ENCODE measurements around the gene TMEM253. TPM values are rescaled to one million over a fixed set of nuclear protein-coding genes. Genes with fewer than 3 reads are reported as not detected.

The TMEM253 gene
- total RNA-seq, 1 donor from 2014 or later, result 2.2 TPM

DNA sequence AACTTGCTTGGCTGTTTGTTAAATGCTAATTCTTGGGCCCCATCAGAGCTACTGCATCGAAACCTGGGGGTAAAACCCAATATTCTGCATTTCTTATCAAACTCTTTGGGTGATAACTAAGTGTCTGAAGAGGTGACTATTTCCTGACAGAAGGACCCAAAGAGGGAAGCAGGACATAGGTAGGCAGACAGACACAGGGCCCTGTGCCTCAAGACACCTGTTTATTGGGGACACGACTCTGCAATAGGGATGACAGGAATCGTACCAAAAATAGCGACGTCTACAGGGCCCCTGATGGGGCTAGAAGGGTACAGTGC lies 11.0 kb upstream of the TMEM253 start:
- no peak for DNase-seq (ENCODE audit: low spot score)

DNA sequence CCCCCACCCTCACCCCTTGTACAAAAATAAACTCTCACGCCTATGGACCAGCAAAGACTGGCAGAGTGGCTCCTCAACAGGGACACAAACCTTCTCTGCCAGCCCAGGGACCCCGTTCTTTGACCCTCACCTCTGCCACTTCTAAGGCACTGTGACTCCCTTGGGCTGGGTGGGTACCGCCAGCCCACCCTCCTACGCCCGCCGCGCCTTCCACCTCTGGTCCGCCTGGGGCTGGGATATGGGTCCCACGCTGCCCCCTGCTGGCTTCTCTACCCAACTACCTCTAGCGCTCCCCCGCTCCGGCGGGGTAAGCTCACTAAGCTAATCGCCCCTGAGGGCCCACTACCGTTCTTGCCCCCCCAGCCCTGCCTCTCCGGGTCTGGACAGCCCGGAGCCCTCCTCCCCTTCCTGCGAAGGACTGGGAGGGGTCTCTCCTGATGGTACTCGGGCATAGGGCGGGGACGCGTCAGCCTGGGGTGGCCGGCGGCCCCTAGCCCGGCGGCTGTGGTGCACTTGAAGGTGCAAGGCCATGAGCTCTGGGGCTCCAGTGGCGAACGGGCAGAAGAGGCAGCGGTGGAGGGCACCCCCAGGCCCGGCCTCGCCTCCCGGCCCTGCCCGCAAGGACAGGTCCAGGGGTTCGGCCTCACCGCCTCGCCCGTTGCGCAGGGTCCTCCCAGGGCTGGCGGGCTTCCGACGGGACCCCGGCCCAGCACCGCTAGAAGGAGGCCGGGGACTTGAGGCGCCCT lies 10.5 kb upstream of the TMEM253 start:
- DNase-seq (ENCODE audit: low spot score), result no peak

DNA sequence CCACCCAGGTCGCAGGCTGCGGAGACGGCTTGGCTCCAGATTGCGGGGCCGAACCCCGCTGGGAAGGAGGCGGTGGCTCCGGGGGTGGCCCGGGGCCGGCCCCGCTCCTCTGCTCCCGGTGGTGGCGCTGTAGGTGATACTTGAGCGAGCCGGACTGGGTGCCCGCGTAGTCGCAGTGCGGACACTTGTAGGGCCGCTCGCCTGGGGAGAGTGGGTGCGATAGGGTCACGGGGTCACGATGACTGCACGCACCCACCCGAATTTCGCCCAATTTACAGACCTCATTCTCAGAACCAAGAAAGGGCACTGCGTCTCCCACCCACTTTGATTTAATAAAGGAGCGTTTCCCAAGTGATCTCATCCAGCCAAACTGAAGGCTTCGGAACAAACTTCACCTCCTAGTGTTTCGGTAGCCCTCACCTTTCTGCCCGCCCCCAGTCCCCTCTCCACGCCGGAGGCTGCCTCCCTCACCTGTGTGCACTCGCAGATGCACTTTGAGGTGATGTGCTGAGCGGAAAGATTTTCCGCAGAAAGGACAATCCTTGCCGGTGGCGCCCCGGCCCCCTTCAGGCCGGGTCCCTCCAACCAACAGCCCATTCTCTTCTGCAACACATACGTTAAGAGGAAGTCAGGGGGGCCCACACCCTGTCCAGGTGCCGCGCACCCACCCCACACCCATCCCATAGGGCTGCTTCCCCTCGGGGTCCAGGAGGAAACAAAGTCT lies 9.8 kb upstream of the TMEM253 start:
- DNase-seq (ENCODE audit: low spot score), result no peak

- DNase-seq (ENCODE audit: low spot score), result no peak
These were observed 9.0 kb upstream of the TMEM253 start for GRCh38 chr14:21091821-21092272.

DNA sequence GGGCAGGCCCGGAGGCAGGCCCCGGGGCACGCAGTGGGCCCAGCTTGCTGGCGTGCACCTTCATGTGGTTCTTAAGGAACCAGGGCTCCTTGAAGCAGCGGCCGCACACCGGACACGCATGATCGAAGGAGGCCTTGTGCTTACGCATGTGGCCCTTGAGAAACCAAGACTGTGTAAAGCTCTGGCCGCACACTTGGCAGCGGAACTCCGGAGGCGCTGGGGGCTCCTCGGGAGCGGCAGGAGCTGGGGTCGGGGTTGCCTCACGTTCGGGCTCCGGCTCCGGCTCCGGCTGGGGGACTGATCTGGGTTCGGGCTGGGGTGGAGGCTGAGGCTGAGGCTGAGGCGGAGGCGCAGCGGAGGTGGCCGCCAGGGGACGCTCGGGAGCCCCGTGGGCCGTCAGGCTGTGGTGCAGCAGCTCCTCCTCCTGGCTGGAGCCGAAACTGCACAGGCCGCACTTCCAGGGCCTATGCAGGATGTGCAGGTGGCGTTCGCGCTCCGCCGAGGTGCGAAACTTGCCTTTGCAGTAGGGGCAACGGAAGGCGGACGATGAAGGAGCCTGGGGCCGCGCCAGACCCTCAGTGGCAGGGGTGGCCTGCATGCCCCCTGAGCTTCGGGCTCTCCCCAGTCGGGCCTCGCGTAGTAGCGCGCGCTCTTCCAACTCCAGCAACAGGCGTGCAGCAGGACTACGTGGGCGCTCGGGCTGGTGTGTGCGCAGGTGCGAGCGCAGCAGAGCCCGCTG lies 8.4 kb upstream of the TMEM253 start:
- DNase-seq (ENCODE audit: low spot score), result peak; percentile 96

GRCh38 chr14:21093018-21093417 lies 7.8 kb upstream of the TMEM253 start:
- no peak for DNase-seq (ENCODE audit: low spot score)

DNA sequence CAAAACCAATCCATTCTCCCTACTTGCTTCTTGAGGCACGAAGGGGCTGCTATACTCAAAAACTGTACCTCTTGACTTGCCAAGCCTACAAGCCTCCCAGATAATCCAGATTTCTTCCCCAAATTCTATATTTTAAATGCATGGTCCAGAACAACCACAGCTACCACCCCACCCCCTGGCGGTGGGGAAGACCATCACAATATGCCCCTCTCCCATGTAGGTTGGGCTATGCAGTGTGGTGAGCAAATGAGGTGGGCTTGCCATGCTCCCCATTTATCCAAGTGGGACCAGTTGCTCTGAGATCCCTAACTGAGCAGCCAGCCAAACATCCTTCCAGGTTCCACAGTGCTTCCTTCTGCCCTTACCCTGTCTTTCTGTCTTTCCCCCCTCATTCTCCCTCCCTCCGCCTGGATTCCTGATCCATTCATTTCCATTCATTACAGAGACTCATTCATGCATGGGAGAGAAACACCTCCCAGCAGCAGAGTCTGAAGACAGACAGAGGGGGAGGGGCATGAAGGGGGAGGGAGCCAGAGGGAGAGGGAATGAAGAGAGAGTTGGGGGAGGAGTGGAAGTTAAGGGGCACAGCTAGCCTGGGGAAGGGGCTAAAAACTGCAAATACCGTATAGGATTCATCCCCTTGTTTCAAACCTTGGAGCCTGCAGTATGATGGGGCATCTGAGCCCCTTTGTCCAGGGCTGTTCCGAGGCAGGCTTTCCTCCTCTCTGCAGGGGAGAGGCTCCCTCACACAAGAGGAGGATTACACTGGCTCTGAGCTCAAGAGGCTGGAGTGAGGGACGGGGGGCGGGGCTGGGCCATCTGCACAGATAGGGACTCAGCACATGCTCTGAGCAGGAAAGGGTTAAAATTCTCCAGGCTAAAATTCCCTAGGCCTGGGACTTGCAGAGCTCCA lies 6.8 kb upstream of the TMEM253 start:
- DNase-seq (ENCODE audit: low spot score), result no peak

DNA sequence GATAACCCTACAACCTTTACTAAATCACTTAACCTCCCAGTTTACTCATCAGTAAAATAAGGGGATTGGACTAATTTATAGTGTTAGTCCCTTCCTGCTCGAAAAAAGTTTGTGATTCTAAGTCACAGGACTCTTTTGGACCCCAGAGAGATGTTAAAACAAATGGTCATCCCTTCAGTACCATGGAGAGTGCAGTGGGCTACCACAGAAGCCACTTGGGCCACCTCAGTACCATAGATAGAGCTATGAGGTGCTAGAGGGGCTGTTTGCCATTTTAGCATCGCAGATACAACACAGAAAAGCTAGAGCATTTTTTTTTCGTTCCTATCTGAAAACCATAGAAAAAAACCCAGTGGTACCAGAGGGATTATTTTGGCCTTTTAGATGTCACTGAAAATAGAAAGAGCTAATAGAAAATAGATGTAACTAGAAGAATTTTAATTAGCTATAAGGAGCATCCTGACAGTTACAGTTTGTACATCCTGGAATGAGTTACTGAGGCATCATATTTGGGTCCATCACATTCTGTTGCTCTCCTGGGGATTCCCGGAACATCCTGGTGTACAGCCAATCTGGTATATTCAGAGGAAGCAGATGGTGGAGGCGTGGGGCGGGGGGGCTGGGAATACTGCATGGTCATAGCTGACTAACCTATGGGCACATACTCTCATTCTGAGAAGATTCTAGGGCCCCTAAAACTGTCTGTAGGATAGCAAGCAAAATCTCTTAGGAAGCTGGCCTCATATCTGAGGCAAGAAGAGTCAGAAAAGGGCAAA lies 5.2 kb upstream of the TMEM253 start:
- no peak for DNase-seq (ENCODE audit: low spot score)

DNA sequence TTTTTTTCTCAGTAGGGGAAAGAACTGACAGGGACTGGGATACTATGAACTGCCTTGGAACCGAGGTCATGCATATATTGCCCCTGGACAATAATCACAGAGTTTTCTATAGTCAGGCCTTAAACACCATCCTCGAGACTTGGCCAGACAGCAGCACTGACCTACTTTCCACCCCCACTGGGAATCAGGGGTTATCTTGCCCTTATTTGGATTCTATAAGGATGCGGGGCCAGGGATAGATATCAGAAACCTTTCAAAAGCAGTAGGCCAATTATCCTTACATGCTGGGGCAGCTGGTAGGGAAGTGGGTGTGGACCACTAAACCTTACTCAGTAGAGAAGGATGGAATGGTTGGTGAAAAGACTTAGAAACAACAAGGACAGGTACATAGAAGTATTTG lies 4.4 kb upstream of the TMEM253 start:
- DNase-seq (ENCODE audit: low spot score), result no peak

GRCh38 chr14:21096978-21097635 lies 3.8 kb upstream of the TMEM253 start:
- DNase-seq (ENCODE audit: low spot score), result no peak

- DNase-seq (ENCODE audit: low spot score), result no peak
These were observed 3.2 kb upstream of the TMEM253 start for GRCh38 chr14:21097636-21098075.

DNA sequence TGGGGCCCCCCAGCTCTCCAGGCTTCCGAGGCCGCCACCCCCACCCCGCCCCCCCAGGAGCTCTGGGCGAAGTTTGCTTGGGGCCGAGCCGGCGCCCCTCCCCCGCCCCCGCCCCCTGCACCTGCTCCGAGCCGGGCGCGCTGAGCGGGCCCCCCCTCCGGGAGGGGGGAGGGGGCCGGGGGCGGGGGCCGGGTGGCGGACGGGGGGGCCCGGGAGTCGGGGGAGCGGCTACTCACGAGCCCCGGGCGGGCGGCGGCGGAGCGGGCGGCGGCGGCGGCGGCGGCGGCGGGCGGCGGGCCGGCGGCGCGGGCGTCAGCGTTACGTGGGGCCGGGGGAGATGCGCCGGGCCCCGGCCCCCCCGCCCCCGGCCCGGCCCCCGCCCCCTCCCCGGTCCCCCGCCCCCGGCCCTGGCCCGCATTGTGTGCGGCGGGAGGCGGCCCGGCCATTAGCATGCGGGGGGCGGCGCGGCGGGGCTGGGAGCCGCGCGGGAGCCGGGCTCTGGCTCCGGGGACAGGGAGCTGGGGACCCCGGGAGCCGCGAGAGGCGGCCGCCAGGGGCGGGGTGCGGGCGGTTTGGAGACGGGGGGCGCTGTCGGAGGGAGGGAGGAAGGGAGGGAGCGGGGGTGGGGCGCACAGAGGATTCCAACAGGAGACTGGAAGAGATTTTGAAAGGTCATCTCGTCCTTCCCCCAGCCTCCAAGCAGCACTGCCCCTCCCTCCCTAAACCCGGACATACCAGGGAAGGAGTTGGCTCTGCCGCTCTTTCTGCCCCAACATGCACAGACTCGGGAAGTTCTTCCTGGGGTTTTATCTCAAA lies 2.6 kb upstream of the TMEM253 start, which contains the start of gene ZNF219:
Gene ZNF219 (minus strand): TSS at position 580 of the 816 bp plus-strand sequence. CDS start 5,064 bp downstream, outside the sequence.
- DNase-seq (ENCODE audit: low spot score), result no peak

DNA sequence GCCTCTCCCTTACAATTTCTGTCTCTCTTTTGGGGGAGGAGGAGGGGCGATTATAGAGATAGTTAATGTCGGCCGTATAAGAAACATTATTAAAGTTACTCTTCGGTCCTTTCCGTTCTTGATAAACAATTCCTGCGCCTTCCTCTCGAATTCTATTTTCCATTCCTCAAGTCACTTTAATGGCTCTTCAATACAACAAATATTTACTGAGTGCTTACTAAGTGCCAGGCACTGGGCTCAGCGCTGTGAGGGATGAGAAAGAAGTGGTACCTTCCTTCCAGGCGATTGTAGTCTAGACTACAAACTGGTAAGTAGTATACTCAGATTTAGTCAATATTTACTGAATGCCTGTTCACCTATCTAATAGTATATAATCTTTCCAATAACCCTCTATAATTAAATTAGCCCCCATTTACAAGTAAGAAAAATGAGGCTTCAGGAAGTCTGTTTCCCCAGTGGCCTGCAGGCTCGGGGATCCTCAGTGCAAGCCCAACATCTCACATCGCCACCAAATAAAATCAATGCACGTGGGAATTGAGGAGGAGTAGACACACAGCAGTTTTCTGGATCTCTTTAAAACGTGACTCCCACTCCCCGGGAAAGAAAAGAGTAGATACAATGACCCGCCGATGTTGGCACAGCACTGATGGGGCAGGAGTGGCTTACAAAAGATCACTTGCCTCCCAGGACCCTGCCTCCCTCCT lies 1.8 kb upstream of the TMEM253 start:
- no peak for DNase-seq (ENCODE audit: low spot score)

- no peak for DNase-seq (ENCODE audit: low spot score)
These were observed 1.3 kb upstream of the TMEM253 start for GRCh38 chr14:21099596-21099985.

DNA sequence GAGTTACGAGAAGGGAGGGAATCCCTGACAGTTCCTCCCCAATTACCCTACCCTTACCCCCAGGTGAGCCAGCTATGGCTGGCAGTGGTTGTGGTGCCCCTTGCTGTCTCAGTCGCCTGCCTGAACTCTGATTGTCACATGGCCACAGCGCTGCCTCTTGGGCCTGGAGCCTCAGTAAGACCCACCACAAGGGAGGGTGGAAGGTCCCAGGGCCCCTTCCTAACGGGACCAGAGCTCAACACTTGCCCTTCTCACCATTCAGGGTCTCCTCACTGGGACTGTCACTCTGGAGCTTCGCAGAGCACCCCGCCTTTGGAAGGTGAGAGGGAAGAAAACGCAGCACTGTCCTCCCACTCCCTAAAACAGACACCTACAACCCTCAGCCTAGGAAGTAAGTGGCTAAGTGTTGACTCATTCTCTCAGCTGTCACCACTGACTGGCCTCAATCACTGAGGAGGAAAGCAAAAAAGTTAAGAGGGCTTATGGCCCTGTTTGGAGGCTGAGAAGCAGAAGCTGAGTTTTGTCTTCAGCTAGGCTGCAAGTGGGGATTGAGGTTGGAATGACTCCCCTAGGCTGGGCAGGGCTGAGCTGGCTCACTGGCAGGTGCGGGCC lies 1.0 kb downstream of the TMEM253 start:
- DNase-seq (ENCODE audit: low spot score), result no peak

DNA sequence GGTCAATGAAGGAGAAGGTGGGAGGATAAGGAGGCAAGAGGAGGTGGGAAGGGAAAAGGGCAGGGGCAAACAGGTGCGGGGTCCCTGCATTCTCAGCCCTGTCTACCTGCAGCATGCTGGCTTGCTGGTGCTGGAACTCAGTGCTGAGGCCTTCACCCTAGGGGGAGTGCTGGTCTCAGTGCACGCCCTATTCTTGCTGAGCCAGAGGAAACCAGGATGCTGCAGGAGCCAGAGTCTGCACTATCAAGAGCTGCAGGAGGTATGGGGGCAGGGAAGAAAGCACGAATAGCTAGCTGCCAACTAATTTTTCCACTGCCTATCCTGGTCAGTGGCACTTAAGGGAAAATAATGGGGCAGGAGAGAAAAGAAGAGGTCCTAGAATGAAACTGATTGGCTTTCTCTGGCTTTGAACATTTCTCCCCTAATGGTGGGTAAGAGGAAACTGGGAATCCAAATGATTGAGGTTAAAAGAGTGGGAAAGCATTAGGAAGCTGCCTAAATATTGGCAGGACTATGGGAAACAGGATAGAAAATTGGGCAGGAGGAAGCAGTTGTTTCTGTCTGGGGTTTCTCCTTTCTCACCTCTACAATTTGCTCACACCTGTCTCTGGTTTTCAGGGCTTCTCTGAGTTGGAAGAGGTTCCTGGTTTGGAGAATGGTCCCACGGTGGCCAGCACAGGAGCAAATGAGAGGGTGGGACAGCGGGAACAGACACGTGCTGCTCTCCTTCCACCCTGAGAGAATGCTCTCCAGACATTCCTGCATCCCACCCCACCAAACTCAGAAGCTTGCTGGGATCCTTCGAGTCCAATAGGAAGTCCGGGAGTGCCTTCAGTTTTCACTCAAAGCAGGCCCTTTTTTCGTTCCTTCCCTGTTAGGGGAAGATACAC lies 1.9 kb downstream of the TMEM253 start:
- no peak for DNase-seq (ENCODE audit: low spot score)

- no peak for DNase-seq (ENCODE audit: low spot score)
These were observed 2.5 kb downstream of the TMEM253 start for GRCh38 chr14:21103411-21103709.

Data from mesenteric fat pad (tissue), 1 donor.